ENCODE data around the gene FGA.

DNA sequence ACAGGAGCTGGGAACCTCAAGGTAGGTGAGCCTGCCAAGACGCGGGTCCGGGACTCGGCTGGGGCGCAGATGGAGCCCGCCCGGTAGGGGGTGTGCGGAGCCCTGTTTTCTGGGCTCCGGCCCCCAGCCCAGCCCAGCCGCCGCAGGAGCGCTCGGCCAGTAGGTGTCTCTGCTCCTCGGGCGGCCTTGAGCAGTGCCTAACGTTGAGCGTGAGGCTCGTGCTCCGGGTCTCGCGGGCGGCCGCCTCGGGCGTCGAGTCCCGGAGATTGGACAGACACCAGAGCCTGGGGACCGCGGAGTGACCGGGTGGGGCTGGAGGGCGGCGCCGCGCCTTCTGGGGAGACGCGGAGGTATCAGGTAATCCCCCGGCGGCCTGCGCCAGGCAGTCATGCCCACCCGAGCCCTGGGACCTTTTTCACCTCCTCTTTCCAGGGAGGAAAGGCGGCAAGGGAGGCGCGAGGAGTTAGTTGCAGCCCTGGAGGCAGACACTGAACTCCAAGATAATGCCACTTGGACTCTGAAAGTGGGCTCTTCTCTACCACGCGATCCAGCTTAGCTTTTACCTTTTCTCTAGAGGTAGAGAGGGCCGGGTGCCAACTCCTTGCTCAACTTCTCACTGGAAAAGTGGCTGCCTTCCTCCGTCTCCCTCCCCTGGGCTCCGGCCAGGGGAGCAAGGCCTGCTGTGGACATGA lies 36.4 kb upstream of the FGA start:
- TF ChIP-seq, protein P1, sequence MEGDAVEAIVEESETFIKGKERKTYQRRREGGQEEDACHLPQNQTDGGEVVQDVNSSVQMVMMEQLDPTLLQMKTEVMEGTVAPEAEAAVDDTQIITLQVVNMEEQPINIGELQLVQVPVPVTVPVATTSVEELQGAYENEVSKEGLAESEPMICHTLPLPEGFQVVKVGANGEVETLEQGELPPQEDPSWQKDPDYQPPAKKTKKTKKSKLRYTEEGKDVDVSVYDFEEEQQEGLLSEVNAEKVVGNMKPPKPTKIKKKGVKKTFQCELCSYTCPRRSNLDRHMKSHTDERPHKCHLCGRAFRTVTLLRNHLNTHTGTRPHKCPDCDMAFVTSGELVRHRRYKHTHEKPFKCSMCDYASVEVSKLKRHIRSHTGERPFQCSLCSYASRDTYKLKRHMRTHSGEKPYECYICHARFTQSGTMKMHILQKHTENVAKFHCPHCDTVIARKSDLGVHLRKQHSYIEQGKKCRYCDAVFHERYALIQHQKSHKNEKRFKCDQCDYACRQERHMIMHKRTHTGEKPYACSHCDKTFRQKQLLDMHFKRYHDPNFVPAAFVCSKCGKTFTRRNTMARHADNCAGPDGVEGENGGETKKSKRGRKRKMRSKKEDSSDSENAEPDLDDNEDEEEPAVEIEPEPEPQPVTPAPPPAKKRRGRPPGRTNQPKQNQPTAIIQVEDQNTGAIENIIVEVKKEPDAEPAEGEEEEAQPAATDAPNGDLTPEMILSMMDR (IDR thresholded peaks at IDR 0.05) = peak; percentile 48 to 75 (median 54)
- TF ChIP-seq POLR2A (IDR thresholded peaks at IDR 0.05) = no peak

All from thyroid gland (tissue), 4 donors.